IPS-20b (cell line): ENCODE data around the gene SLC7A6OS.
"Not testable (repeated sequence)": the region's sequence is repeated elsewhere in the genome, so short reads cannot be mapped to it uniquely, and the experiment has no call there.

Source experiments
- H3K27ac ChIP-seq: one replicate; pipeline ENCODE4 v1.5.1; 2013; ENCODE audit warnings: low read length
- H3K27me3 ChIP-seq: 2 replicates; pipeline ENCODE4 v1.6.1; 2013; ENCODE audit warnings: mild to moderate bottlenecking, low read length, inconsistent platforms; ENCODE audit not compliant: insufficient read depth
- H3K36me3 ChIP-seq: 2 replicates; pipeline ENCODE4 v1.6.1; 2013; ENCODE audit warnings: low read depth, mild to moderate bottlenecking, inconsistent platforms, low read length, moderate library complexity; ENCODE audit not compliant: insufficient read depth
- H3K4me1 ChIP-seq: 2 replicates; pipeline ENCODE4 v1.6.1; 2013; ENCODE audit warnings: mild to moderate bottlenecking, control low read depth, inconsistent platforms, low read length, moderate library complexity; ENCODE audit not compliant: insufficient read depth
- H3K4me3 ChIP-seq: 2 replicates; pipeline ENCODE4 v1.5.1; 2013; ENCODE audit warnings: mild to moderate bottlenecking, low read length, inconsistent platforms
- H3K9ac ChIP-seq: 2 replicates; pipeline ENCODE4 v1.6.1; 2013; ENCODE audit warnings: low read depth, mild to moderate bottlenecking, inconsistent platforms, low read length, moderate library complexity
- H3K9me3 ChIP-seq: 2 replicates; pipeline ENCODE4 v1.6.1; 2013; ENCODE audit warnings: mild to moderate bottlenecking, low read depth, low read length, inconsistent platforms; ENCODE audit not compliant: insufficient read depth

SLC7A6OS gene

GRCh38 chr16:68292425-68292824, 18.3 kb downstream of the SLC7A6OS start:
- no peaks in the 10 kb centered on the region for H3K27me3 ChIP-seq
- H3K4me1 ChIP-seq: no peaks in the 10 kb centered on the region
- no peak overlapping the region for H3K4me3 ChIP-seq
- H3K27ac ChIP-seq: no peak overlapping the region
- H3K9ac ChIP-seq: no peak overlapping the region
- peaks cover 74% of the 10 kb centered on the region for H3K36me3 ChIP-seq
- no peaks in the 10 kb centered on the region for H3K9me3 ChIP-seq

GRCh38 chr16:68291227-68291626, 19.5 kb downstream of the SLC7A6OS start:
- Histone ChIP-seq H3K36me3 (peaks cover 65% of the 10 kb centered on the region), H3K27me3 (no peaks in the 10 kb centered on the region), H3K4me1 (no peaks in the 10 kb centered on the region), H3K9me3 (no peaks in the 10 kb centered on the region), H3K9ac (no peak overlapping the region), H3K4me3 (no peak overlapping the region), H3K27ac (no peak overlapping the region)

- no peak overlapping the region for H3K27ac ChIP-seq
- no peak overlapping the region for H3K4me3 ChIP-seq
- no peaks in the 10 kb centered on the region for H3K9me3 ChIP-seq
- H3K9ac ChIP-seq: peak overlapping the region; percentile 13; the same call in 1 of the 2 replicates
- H3K27me3 ChIP-seq: no peaks in the 10 kb centered on the region
- H3K36me3 ChIP-seq: peaks cover 57% of the 10 kb centered on the region
- no peaks in the 10 kb centered on the region for H3K4me1 ChIP-seq
Measured at GRCh38 chr16:68290450-68290849, 20.3 kb downstream of the SLC7A6OS start.

- H3K9me3 ChIP-seq: no peaks in the 10 kb centered on the region
- H3K9ac ChIP-seq: peak overlapping the region; percentile 13; the same call in 1 of the 2 replicates
- H3K36me3 ChIP-seq: peaks cover 58% of the 10 kb centered on the region
- no peak overlapping the region for H3K4me3 ChIP-seq
- no peaks in the 10 kb centered on the region for H3K4me1 ChIP-seq
- H3K27me3 ChIP-seq: no peaks in the 10 kb centered on the region
- no peak overlapping the region for H3K27ac ChIP-seq
Measured at GRCh38 chr16:68289621-68290329, 21.0 kb downstream of the SLC7A6OS start.

GRCh38 chr16:68289202-68289601, 21.5 kb downstream of the SLC7A6OS start:
- Histone ChIP-seq H3K27ac (no peak overlapping the region), H3K4me1 (no peaks in the 10 kb centered on the region)

GRCh38 chr16:68288796-68289195, 21.9 kb downstream of the SLC7A6OS start:
- not testable (repeated sequence) for H3K4me1 ChIP-seq, H3K27ac ChIP-seq, H3K27me3 ChIP-seq, H3K9ac ChIP-seq, H3K9me3 ChIP-seq, H3K4me3 ChIP-seq
- H3K36me3 ChIP-seq: peaks cover 51% of the 10 kb centered on the region

More at GRCh38 chr16:68289202-68289601, 21.5 kb downstream of the SLC7A6OS start:
- Histone ChIP-seq H3K4me3 (no peak overlapping the region), H3K9me3 (no peaks in the 10 kb centered on the region), H3K27me3 (no peaks in the 10 kb centered on the region), H3K36me3 (peaks cover 54% of the 10 kb centered on the region), H3K9ac (no peak overlapping the region)

GRCh38 chr16:68288252-68288650, 22.5 kb downstream of the SLC7A6OS start:
- Histone ChIP-seq H3K9ac (no peak overlapping the region), H3K36me3 (peaks cover 45% of the 10 kb centered on the region), H3K4me3 (no peak overlapping the region), H3K9me3 (no peaks in the 10 kb centered on the region), H3K27me3 (no peaks in the 10 kb centered on the region), H3K4me1 (no peaks in the 10 kb centered on the region), H3K27ac (no peak overlapping the region)

GRCh38 chr16:68287276-68288251, 23.2 kb downstream of the SLC7A6OS start:
- Histone ChIP-seq H3K4me1 (no peaks in the 10 kb centered on the region), H3K27me3 (no peaks in the 10 kb centered on the region), H3K9ac (no peak overlapping the region), H3K36me3 (peaks cover 47% of the 10 kb centered on the region), H3K27ac (no peak overlapping the region), H3K4me3 (no peak overlapping the region), H3K9me3 (no peaks in the 10 kb centered on the region)

- no peak overlapping the region for H3K9ac ChIP-seq
- H3K36me3 ChIP-seq: peaks cover 40% of the 10 kb centered on the region
- H3K9me3 ChIP-seq: no peaks in the 10 kb centered on the region
- no peak overlapping the region for H3K4me3 ChIP-seq
- H3K27ac ChIP-seq: no peak overlapping the region
- no peaks in the 10 kb centered on the region for H3K4me1 ChIP-seq
- H3K27me3 ChIP-seq: no peaks in the 10 kb centered on the region
Measured at GRCh38 chr16:68286153-68287074, 24.3 kb downstream of the SLC7A6OS start.

GRCh38 chr16:68285683-68286082, 25.1 kb downstream of the SLC7A6OS start:
- H3K4me3 ChIP-seq: no peak overlapping the region

GRCh38 chr16:68284847-68285246, 25.9 kb downstream of the SLC7A6OS start:
- no peak overlapping the region for H3K4me3 ChIP-seq
- no peaks in the 10 kb centered on the region for H3K9me3 ChIP-seq
- no peak overlapping the region for H3K27ac ChIP-seq
- peaks cover 35% of the 10 kb centered on the region for H3K36me3 ChIP-seq
- H3K27me3 ChIP-seq: no peaks in the 10 kb centered on the region
- H3K4me1 ChIP-seq: no peaks in the 10 kb centered on the region
- no peak overlapping the region for H3K9ac ChIP-seq

More at GRCh38 chr16:68285683-68286082, 25.1 kb downstream of the SLC7A6OS start:
- H3K27ac ChIP-seq: no peak overlapping the region
- H3K36me3 ChIP-seq: peaks cover 37% of the 10 kb centered on the region
- H3K27me3 ChIP-seq: no peaks in the 10 kb centered on the region
- no peak overlapping the region for H3K9ac ChIP-seq
- no peaks in the 10 kb centered on the region for H3K4me1 ChIP-seq
- no peaks in the 10 kb centered on the region for H3K9me3 ChIP-seq
